Thyroid gland (tissue), 4 donors: ENCODE measurements around the gene POLDIP2. TPM values are rescaled to one million over a fixed set of nuclear protein-coding genes. Genes with fewer than 3 reads are reported as not detected.

Source experiments
- DNase-seq, 2 donors: peaks; one replicate each; pipeline ENCODE4 v3.0.0-alpha.2; 2019
- H3K27ac ChIP-seq, 3 donors: fragments of 200-600 bp; sonication (generic); 1 replicate in 2 of 3; 2 replicates in 1 of 3; pipeline ENCODE4 v1.5.1; 2016 to 2019; ENCODE audit warnings: mild to moderate bottlenecking in 1 of 3, moderate library complexity in 1 of 3
- H3K27me3 ChIP-seq: fragments of 200-600 bp; sonication (generic); one replicate; pipeline ENCODE4 v1.5.1; 2019
- H3K36me3 ChIP-seq, 2 donors: fragments of 200-600 bp; sonication (generic); one replicate each; pipeline ENCODE4 v1.5.1; 2016 to 2019
- H3K4me1 ChIP-seq, 2 donors: fragments of 200-600 bp; sonication (generic); one replicate each; pipeline ENCODE4 v1.5.1; 2017 to 2019
- H3K4me3 ChIP-seq, 3 donors: fragments of 200-600 bp; sonication (generic); replicated peaks in 1 of 3; 1 replicate in 2 of 3; 2 replicates in 1 of 3; pipeline ENCODE4 v1.5.1; 2016; ENCODE audit warnings: mild to moderate bottlenecking in 1 of 3
- H3K9me3 ChIP-seq: fragments of 200-600 bp; sonication (generic); one replicate; pipeline ENCODE4 v1.5.1; 2017
- CTCF ChIP-seq, 6 experiments: fragments of 200-600 bp in 3 of 6; fragments of 450-650 bp in 3 of 6; sonication (generic) in 3 of 6; IDR thresholded peaks; one replicate each; pipeline ENCODE4 v1.5.1; 2016 to 2019; ENCODE audit warnings: antibody characterized with exemption in 6 of 6, mild to moderate bottlenecking in 2 of 6, inconsistent platforms in 1 of 6, moderate library complexity in 1 of 6
- POLR2A ChIP-seq, 2 donors: fragments of 450-650 bp; IDR thresholded peaks; one replicate each; pipeline ENCODE4 v1.6.1; 2017; ENCODE audit warnings: antibody characterized with exemption in 2 of 2, mild to moderate bottlenecking in 2 of 2, moderate library complexity in 1 of 2
- WGBS, 2 donors: methylation state at CpG; one replicate each; pipeline ENCODE4 v1.1.5; 2017; 5-methylcytosine and 5-hydroxymethylcytosine counted together
- intact Hi-C: fragments of 100-400 bp; cut with DNase I; formaldehyde crosslinking; loops from one replicate; pipeline ENCODE4 v1.15.1; 2023
- microRNA-seq: library from miRNA; unstranded; fragments of <30 nt; microRNA quantifications from one replicate; pipeline ENCODE4, GENCODE V29; 2016
- total RNA-seq, 4 donors: library from RNA; depleted of rRNA; stranded (reverse); fragments of >200 nt; gene quantifications; one replicate each; pipeline ENCODE4 v1.2.3, GENCODE V29; 2016

Gene POLDIP2
- total RNA-seq, 4 donors from 2014 or later = 55.4 to 102 (median 91.7) TPM

DNA sequence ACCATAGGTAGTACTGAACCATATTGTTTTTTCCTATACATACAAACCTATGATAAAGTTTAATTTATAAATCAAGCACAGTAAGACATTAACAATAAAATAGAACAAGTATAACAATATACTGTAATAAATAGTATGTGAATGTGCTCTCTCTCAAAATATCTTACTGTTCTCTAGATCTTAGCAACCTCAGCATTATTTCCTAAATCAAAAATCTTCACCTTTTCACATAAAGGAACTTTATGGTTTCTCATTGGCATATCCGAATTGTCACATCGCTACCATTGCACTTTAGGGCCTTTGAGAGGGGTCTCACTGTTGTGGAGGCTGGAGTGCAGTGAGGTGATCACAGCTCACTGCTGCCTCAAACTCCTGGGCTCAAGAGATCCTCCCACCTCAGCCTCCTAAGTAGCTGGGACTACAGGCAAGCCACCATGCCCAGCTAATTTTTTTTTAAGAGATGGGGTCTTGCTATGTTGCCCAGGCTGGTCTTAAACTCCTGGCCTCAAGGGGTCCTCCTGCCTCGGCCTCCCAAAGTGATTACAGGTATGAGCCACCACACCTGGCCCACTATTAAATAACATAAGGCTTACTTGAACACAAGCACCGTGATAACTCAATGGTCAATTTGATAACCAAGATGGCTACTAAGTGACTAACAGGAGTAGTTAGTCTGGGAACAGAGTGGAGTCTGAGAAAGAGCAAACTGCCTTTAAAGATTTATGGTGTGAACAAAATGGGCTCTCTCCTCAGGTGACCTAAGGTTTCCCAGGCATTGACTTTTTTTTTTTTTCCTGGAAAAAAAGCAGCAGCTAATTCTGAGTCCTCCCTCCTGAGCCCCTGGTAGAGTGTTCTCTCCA, 41.3 kb downstream of the POLDIP2 start:
- TF ChIP-seq CTCF (IDR thresholded peaks at IDR 0.05) = no peak
- no peak for TF ChIP-seq POLR2A (IDR thresholded peaks at IDR 0.05)
- no peak overlapping the region for H3K27ac ChIP-seq
- no peaks in the 10 kb centered on the region for H3K27me3 ChIP-seq
- intact Hi-C loops = no loop called here
- H3K4me3 ChIP-seq = no peak overlapping the region
- 91 to 94% methylated on average over 4 of the region's 4 CpGs for WGBS, 2 donors
- no peak for DNase-seq
- H3K4me1 ChIP-seq = peaks cover 12 to 16% of the 10 kb centered on the region in 2 donors
- no peaks in the 10 kb centered on the region for H3K9me3 ChIP-seq
- no peaks in the 10 kb centered on the region for H3K36me3 ChIP-seq

DNA sequence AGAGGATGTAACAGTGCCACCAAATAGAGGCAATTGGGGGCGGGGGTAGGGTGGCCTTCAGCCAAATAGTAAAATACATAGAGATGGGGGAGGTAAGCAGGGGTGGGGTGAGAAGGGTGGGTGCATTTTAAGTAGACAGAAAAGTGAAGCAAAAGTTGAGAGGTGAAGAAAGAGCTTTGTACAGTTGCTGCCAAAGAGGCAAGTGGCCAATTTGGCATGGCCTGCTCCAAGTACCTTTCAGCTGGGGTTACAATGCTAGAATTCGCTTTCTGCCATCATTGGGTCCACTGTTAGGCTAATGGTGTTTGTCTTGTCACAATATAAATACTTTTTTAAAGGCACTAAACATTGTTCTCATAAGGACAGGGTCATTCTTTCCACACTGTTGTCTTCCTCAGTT, 43.5 kb downstream of the POLDIP2 start:
- no peak overlapping the region for H3K4me3 ChIP-seq
- H3K27ac ChIP-seq = no peak overlapping the region
- no peak for TF ChIP-seq CTCF (IDR thresholded peaks at IDR 0.05)
- no peak for TF ChIP-seq POLR2A (IDR thresholded peaks at IDR 0.05)
- 86 to 94% methylated on average over 2 of the region's 2 CpGs for WGBS, 2 donors
- no peaks in the 10 kb centered on the region for H3K9me3 ChIP-seq
- H3K4me1 ChIP-seq = peaks cover 5 to 7% of the 10 kb centered on the region in 2 donors
- no peak for DNase-seq
- H3K27me3 ChIP-seq = no peaks in the 10 kb centered on the region
- intact Hi-C loops = no loop called here
- no peaks in the 10 kb centered on the region for H3K36me3 ChIP-seq

- intact Hi-C loops = no loop called here
- 18 to 63% methylated on average over 6 to 29 of the region's 38 CpGs for WGBS, 2 donors
- Histone ChIP-seq H3K4me1 (no peaks in the 10 kb centered on the region), H3K9me3 (no peaks in the 10 kb centered on the region), H3K4me3 (no peak overlapping the region), H3K27ac (no peak overlapping the region), H3K27me3 (peaks cover 5% of the 10 kb centered on the region), H3K36me3 (no peaks in the 10 kb centered on the region)
- peak in 1 of 2 donors; percentile 6 for DNase-seq
- no peak for TF ChIP-seq CTCF (IDR thresholded peaks at IDR 0.05)
- no peak for TF ChIP-seq POLR2A (IDR thresholded peaks at IDR 0.05)
Observed at GRCh38 chr17:28306954-28307401, 50.3 kb downstream of the POLDIP2 start.

- Histone ChIP-seq H3K27me3 (no peaks in the 10 kb centered on the region), H3K4me3 (no peak overlapping the region), H3K27ac (no peak overlapping the region), H3K9me3 (no peaks in the 10 kb centered on the region), H3K4me1 (no peaks in the 10 kb centered on the region), H3K36me3 (no peaks in the 10 kb centered on the region)
- intact Hi-C loops = no loop called here
- no peak for DNase-seq
- WGBS, 2 donors = 90 to 91% methylated on average over 3 of the region's 3 CpGs
- TF ChIP-seq CTCF (IDR thresholded peaks at IDR 0.05) (no peak), POLR2A (IDR thresholded peaks at IDR 0.05) (no peak)
Observed at GRCh38 chr17:28298449-28298848, 58.9 kb downstream of the POLDIP2 start.

Small RNA genes lying within 50 kb of the gene (microRNA-seq; reads per million reads assigned to microRNA genes)
- 1.5 reads per million for gene MIR4723

Other genes with a start within 250 kb of the POLDIP2 start
- gene TMEM97, start 38.3 kb downstream of the POLDIP2 start, total RNA-seq = 1 to 10 TPM; 3.1 to 5.2 (median 4.5) TPM
- gene IFT20, start 22.1 kb downstream of the POLDIP2 start, total RNA-seq = 10 to 100 TPM; 38.5 to 78.0 (median 63.6) TPM
- gene TNFAIP1, start 21.8 kb downstream of the POLDIP2 start, total RNA-seq = 10 to 100 TPM; 28.4 to 36.9 (median 35.8) TPM
- gene SEBOX, start 7.7 kb upstream of the POLDIP2 start, total RNA-seq = not detected
- under 1 TPM in 2 of 4 donors, not detected in 2; 0.33 to 0.39 TPM for gene VTN, start 12.8 kb upstream of the POLDIP2 start, total RNA-seq
- gene SARM1, start 14.2 kb upstream of the POLDIP2 start, total RNA-seq = 10 to 100 TPM; 10.3 to 20.2 (median 16.3) TPM
- 10 to 100 TPM; 10.8 to 15.6 (median 13.4) TPM for gene SLC46A1, start 48.7 kb upstream of the POLDIP2 start, total RNA-seq
- gene SLC13A2, start 116.1 kb upstream of the POLDIP2 start, total RNA-seq = not detected
- under 1 TPM in 1 of 4 donors, not detected in 3; 0.34 TPM for gene FOXN1, start 148.8 kb upstream of the POLDIP2 start, total RNA-seq
- gene UNC119, start 195.1 kb upstream of the POLDIP2 start, total RNA-seq = 10 to 100 TPM; 29.8 to 43.9 (median 36.0) TPM
- 100 to 1,000 TPM in 1 of 4 donors, 10 to 100 TPM in 3; 37.2 to 111 (median 74.7) TPM for gene PIGS, start 214.0 kb upstream of the POLDIP2 start, total RNA-seq
- gene ALDOC, start 219.4 kb upstream of the POLDIP2 start, total RNA-seq = 10 to 100 TPM in 1 of 4 donors, 1 to 10 TPM in 3; 6.0 to 13.1 (median 8.7) TPM
- 10 to 100 TPM in 2 of 4 donors, 1 to 10 TPM in 2; 4.4 to 27.0 (median 9.9) TPM for gene SPAG5, start 241.5 kb upstream of the POLDIP2 start, total RNA-seq